GM21737 (cell line): ENCODE measurements around the gene C9orf43.
A peak's percentile ranks its signal among the peaks of the same experiment; 100 is the strongest.
"Not testable (repeated sequence)": the region's sequence is repeated elsewhere in the genome, so short reads cannot be mapped to it uniquely, and the experiment has no call there.

Experiments
- ATAC-seq: cut with Tn5 transposase; IDR thresholded peaks from one replicate; pipeline ENCODE4 v1.9.1; 2021; ENCODE audit warnings: mild to moderate bottlenecking, moderate library complexity; ENCODE audit not compliant: unreplicated experiment

Gene C9orf43

GRCh38 chr9:113409883-113410206 lies 702 bp upstream of the C9orf43 start:
- no peak for ATAC-seq

- ATAC-seq = peak; percentile 88
These were observed 5.7 kb downstream of the C9orf43 start for GRCh38 chr9:113416149-113416721.

GRCh38 chr9:113417370-113417769 lies 6.8 kb downstream of the C9orf43 start:
- ATAC-seq = no peak

DNA sequence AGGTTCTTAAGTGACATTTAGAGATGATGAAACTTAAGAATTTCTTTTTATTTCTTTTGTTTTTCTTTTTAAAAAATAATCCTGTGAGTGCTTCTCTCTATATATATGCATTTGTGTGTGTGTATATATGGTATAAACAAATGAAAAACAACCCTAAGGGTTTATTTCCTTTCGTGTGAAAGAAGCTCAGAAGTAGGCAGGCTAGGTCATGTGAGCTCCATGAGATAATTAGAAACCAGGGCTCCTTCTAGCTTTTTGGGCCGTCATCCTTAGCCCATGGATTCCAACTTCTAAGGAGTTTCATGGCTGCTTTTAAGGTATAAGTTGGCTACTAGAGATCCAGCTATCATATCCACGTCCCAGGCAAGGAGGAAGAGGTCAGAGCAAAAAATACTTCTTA lies 11.2 kb downstream of the C9orf43 start:
- no peak for ATAC-seq

DNA sequence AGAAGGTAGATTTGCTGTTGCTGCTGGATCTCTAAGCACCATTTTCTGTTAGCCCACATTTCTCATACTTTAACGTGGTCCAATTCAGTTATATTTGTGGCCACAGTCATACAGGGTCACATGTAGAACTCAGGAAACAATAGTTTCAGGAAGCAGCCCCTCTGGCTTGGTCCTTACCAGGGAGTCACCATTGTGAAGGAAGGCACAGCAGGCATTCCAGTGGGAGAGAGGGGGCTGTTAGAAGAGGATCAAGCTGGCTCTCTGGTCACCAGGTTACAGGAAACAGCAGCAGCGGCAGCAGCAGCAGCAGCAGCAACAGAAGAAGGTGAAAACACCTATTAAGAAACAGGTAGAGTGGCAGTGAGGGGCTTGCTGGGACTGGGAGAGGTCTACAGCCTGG lies 14.5 kb downstream of the C9orf43 start:
- no peak for ATAC-seq

- ATAC-seq = no peak
These were observed 16.2 kb downstream of the C9orf43 start for GRCh38 chr9:113426701-113427100.

GRCh38 chr9:113427629-113428028 lies 17.1 kb downstream of the C9orf43 start:
- ATAC-seq = no peak

DNA sequence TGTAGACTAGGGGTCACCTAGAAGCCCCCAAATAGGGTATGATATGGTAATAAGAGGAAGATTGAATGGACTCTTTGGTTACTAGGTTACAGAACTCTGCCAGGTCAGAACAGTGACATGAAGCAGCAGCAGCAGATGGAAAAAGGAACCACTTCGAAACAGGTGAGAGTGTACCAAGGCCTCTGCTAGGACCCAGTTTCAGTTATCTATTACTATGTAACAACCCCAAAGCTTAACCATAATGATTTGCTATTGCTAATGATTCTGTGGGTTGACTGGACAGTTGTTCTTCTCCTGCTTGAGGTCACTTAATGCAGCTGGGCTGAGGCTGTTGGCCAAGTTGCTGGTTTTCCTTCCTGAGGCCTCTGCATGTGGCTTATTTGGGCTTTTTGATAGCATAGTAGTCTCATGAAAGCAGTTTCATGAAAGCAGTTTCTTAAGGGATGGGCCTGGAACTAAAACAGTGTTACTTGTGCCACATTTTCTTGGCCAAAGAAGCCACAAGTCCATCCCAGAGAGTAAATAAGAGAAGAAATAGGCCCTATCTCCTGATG lies 17.6 kb downstream of the C9orf43 start:
- ATAC-seq = no peak

- ATAC-seq = no peak
These were observed 20.6 kb downstream of the C9orf43 start for GRCh38 chr9:113431191-113431590.

GRCh38 chr9:113436728-113437515 lies 26.4 kb downstream of the C9orf43 start:
- no peak for ATAC-seq

GRCh38 chr9:113437716-113438115 lies 27.2 kb downstream of the C9orf43 start:
- ATAC-seq = not testable (repeated sequence)

GRCh38 chr9:113444736-113445135 lies 34.2 kb downstream of the C9orf43 start:
- no peak for ATAC-seq

- ATAC-seq = no peak
These were observed 35.8 kb downstream of the C9orf43 start for GRCh38 chr9:113446323-113446740.

DNA sequence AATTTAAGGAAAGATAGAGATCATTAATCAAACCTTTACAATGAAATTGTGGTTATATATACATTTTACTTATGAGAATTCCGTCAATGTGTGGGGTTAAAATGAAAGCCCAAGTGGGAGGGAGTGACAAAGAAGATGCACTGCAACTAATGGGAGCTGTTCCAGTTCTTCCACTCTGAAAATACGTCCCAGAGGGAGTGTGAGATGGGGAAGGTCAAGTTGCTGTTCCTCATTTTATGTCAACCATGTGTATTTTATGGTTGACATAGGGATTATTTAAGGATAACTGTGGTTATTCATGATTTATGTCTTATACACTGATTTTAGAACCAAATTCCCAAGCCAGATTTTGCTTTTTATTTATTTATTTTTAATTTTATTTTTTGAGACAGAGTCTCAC lies 38.8 kb downstream of the C9orf43 start:
- no peak for ATAC-seq

GRCh38 chr9:113452113-113452605 lies 41.6 kb downstream of the C9orf43 start:
- no peak for ATAC-seq

DNA sequence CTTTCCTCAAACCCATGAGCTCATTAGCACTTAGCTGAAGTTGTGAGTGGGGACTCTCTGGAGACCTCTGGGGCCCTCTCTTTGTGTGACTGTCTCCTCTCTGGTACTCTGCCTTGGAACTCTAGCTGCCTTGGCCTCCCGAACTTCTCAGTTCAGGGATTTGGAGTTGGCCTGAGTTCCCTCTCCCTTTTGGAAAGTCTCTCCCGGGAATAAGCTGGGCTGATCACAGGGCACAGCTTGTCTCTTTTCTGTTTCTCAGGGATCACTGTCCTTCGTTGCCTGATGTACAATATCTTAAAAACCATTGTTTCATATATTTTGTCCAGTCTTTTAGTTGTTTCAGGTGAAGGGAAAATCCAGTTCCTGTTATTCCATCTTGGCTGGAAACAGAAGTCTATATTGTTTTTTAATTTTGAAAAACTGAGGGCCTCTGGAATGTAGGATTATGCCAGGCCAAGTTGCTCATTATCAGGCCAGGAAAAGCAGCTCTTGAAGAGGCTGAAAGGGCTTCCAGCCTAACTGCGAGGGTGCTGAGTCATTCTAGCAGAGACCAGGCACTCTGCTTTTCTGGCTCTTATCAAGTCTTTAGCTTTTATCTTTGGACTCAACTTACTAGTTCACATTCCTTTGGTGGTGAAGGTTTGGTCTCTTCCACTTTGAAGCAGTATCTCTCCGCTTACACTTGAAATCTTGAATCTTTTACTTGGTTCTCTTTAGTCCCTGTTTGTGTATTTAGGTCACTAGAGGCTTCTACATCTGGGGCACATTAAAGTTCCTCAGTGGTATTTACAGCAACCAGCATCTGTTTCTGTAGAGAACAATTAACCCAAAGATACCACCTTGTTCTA lies 44.6 kb downstream of the C9orf43 start:
- no peak for ATAC-seq

DNA sequence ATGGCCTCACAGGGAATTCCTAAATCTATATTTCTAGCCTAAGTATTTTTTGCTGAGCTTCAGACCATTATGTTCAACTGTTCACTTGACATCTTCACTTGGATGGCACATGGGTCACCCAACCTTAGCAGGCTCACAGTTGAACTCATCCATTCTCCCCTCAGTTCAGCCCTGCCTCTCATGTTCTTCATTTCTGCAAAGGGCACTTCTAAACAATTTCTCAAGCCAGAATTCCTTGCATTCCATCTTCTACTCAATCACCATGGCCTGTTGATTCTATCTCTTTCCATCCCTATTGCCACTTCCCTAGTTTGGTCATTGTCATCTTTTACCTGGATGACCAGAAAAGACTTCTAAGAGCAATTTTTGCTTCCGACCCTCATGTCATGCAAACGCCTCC lies 45.7 kb downstream of the C9orf43 start:
- ATAC-seq = no peak

DNA sequence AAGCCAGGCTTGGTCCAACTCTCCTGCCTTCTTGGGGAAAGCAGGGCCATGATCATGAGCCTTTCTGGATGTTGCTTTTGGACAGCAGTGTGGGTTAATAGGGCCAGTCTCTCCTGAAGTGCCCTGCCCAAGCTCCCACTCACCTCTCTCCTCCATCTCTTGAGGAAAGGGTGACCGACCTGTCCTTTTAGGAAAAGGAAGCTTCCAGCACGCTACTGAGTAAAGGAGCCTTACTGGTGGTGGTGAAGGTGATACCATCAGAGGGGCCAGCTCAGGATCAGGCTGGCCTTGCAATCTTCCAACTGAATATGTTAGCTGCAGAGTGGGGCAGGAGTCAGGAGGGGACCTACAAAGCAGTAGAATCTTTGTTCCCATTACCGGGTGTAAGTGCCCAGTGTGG lies 50.7 kb downstream of the C9orf43 start:
- ATAC-seq = no peak

DNA sequence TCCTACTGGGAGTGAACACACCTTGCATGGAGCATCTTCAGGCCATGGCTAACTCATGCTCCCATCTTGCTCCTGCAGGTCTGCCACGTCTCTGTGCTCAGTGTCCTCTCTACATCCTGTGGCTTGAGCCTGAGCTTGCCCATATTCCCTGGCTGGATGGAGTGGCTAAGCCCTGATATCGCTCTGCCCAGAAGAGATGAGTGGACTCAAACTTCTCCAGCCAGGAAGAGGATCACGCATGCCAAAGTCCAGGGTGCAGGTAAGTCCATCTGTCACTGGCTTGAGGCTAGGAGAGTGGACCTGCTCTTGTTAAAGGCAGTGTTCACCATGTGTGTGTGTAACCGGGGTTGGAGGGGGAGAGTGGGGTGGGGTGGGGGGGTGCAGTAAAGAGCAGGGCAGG lies 51.4 kb downstream of the C9orf43 start:
- ATAC-seq = no peak

DNA sequence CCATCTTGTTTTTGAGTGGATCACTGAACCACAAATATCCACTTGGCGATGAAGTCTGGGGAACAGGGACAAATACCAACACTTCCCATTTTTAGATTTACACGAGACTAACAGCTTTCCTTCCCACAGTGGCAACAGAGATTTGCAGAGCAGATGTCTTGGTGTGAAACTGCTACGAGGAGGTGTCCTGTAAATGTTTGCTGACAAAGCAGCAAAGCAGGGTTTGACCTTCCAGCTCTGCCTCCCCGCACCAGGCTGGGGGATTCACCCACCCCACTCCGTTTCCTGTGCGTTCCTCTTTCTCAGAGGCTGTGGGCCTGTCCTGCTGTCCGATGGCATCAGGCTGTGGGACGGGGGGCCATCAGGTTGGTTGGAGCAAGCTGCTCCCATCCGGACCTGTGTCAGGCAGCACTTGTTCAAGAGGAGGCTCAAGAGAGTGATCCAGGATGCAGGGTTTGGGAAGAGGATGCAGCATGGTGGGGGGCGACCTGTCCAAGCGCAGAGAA lies 52.3 kb downstream of the C9orf43 start:
- ATAC-seq = no peak
